Hindlimb muscle (tissue), 1 donor: ENCODE results near the gene SLC22A23. TPM values are rescaled to one million over a fixed set of nuclear protein-coding genes. Genes with fewer than 3 reads are reported as not detected.

Experiments used
- DNase-seq: peaks from one replicate; pipeline ENCODE4 v3.0.0-alpha.2; 2013
- polyA plus RNA-seq: library from polyadenylated mRNA; unstranded; fragments of 120-200 nt; gene quantifications from one replicate; pipeline ENCODE4 v1.2.1, GENCODE V29; 2013; ENCODE audit not compliant: insufficient read length

Gene SLC22A23
- polyA plus RNA-seq, 1 donor: 3.5 TPM

DNA sequence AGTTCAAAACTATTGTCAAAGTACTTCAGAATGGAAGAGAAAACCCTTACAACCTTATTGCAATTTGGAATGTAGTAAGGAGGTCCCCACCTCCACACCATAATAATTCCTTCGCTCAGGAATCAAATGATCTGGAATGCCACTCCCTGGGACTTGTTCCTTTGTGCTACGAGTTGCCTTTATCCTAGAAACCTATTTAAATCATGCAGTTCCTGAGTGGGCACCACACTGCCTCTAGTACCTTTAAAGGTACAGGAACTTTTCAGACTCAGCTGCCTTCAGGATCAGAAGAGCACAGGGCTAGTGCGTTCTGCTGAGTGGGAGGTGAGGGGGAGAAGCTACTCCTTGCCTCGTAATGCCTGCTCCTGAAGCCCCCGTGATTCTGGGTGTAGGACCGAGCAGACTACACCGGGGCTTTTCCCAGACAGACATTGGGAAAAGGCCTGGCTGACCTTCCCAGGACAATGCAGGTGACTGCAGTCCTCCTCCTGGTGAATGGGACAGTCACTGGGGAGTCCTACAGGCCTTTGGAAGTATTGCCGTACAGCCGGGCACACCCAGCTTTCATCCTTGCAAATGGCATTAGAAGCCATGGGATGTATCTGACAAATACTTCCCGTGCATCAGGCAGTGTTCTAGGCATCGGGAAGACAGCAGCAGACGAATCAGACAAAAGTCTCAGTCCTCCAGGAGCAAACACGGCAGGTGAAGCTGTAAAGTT, 217.6 kb downstream of the SLC22A23 start:
- DNase-seq: no peak

DNA sequence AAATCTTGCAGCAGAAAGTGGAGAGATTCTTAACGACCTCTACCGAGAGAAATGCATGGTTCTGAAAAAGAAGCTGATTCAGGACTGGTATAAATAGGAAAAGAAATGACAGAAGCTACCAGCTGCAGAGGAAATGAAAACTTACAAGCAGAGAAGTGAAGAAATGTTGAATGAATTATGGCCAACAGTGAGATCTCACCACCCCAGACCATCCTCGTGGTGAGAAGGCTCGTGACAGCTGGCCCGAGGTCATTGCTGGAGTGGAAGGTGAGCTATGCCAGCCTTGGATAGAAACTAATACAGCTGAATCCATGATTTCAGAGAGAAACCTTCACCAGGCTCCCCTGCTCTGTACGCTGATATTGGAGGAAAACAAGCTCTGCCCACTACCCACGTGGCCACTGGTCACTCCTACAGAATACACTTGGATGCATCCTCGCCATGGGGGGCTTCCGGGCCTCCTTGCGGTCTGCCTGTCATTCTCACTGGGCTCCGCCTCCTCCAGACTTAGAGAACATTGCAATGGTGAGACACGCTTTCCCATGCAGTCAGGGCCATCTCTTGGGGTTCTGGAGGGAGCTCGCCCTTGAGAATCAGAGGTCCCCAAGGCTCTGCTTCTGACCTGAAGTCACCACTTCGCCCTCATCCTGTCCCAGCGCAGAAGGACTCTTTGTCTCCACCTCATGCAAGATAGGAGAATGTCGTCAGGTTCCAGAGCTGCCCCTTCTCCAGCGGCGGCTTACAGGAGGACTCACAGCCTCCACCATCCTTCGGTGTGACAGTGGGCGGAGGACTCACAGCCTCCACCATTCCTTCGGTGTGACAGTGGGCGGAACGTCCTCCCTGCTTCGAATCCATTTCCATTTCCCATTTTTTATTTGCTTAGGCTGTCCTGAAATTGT, 218.8 kb downstream of the SLC22A23 start:
- DNase-seq: no peak

DNA sequence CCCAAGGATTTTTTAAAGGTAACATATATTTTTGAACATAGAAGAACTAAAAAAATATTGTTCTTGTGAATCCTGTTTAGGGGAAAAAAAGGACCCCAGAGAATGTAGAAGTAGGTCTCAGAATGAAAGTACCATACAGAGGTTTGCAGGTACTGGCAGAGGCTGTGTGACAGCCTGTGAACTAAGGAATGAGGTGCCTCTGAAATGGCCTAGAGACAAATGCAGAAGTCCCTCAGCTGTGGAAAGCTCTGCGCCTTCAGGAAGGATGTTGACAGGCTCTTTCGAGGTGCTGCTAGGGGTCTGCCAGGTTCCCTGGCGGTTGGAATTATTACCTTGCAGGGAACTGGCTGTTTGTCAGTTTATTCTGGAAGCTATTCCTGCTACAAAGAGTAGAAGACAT, 220.8 kb downstream of the SLC22A23 start:
- DNase-seq: no peak

DNA sequence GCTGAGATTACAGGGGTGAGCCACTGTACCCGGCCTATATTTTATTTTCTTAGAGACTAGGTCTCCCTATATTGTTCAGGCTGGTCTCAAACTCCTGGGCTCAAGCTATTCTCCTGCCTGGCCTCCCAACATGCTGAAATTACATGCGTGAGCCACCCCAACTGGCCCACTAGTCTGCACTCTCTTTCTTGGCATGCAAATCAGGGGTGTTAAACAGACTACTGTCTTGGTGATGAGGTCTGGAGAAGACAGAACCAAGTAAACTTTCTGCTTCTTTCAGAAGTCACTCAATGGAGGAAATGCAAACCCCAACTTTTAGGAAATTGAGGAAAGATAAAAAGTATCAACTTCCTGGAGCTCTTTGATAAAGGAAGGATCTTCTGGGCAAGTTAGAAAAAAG, 221.4 kb downstream of the SLC22A23 start:
- DNase-seq: no peak

DNA sequence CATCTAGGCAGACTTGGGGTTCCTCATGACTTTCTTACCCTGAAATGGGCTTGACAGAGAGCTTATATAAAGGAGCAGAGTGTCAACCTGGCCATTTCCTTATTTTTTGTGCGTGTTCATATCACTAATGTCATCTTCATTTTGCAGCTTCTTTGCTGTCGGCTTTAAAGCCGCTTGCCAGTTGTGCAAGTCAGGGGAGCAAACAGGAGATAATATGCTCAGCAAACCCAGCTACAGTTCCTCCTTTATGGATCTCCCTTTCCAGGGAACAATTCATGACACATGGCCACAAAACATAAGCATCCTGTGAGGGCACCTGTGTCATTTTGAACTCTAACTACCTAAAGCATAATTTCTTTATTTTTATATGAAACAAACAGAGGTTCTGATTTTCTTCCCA, 222.9 kb downstream of the SLC22A23 start:
- no peak for DNase-seq

DNA sequence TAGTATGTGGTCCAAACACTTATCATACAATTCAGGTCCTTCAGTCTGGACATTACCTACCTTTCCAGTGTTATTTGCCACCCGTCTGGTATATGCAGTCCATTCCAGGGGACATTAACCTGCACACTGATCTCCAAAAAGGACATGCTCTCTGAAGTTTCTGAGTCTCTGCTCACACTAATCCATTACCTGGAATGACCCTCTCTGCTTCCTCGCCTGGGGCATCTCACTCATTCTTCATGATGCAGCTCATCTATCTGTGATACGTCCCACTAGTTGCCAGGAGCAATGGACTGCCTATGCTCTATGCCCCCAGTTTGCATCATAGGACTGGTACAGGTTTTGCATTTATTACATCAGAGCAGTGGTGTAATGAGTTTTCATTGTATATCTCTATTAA, 223.5 kb downstream of the SLC22A23 start:
- no peak for DNase-seq

DNA sequence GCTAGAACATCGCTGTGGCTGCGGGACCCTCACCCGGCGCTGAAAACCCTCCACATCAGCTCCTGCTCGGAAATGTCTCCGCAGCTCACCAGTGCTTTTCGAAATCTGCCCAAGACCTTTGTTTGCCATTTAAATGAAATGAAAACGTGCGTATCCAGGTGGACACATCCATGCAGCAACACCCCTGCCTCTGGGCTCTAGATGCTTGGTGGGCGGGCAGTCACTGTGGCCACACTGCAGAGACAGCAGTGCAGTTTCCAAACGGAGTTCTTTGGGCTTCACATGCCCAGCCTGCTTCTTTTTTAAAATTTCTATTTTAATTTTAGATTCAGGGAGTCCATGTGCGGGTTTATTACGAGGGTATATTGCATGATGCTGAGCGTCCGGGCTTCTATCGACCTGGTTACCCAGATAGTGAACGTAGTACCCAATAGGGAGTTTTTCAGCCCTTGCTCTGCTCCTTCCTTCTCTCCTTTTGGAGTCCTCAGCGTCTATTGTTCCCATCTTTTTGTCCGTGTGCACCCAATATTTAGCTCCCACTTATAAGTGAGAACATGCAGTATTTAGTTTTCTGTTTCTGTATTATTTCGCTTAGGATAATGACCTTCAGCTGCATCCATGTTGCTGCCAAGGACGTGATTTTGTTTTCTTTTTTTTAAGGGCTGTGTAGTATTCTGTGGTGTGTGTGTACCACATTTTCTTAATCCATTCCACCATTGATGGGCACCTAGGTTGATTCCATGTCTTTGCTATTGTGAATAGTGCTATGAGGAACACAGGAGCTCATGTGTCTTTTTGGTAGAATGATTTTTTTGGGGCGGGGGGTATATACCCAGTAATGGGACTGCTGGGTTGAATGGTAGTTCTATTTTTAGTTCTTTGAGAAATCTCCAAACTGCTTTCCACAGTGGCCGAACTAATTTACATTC, 224.6 kb downstream of the SLC22A23 start:
- DNase-seq: no peak

DNA sequence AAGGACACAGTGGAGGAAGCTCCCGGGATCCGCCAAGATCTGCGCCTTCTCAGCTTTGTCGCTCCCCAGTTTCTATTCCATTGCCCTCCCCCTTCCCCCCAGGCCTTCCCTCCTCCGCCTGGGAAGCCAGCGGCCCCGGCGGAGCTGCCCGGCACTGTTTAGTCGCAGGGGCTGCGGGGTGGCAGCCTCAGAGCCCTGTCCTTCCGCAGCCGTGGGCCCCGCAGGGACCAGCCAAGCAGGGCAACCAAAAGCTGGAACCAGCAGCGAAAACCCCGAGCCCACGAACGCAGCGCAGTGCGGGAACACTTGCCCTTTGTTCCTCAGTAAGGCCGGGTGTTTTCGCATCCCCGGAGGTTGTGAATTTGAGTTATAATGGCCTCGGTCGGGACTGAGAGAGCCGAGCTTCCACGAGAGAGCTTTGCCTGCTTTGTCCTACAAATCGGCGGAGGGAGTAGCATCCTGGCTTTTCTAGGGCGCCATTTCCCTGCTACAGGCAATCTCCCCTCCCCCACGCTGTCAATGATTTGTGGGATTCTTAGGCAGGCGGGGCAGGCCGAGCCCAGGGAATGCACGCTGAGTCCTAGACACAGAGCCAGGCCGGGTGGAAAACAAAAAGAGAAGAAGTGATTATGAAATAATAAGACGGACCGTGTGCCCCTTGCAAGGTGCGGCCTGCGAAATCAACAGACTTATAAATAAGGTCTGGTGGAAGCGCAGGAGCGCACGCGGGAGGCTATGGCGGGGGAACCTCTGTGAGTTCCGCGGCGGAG, 225.4 kb downstream of the SLC22A23 start:
- peak; percentile 78 for DNase-seq

DNA sequence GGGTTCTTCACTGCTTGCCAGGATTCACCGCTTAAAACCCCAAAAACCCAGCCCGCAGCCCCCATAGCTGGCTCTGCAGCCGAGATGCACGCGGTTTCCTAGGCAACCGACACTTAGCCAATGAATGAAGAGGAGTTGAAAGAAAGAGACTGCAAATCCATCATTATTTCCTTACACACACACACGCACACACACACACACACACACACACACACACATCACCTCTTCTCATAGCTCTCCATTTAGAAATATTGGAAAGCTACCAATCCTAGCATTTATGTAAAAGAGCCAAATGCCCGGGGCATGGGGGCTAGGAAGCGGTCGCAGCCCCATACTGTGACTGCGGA, 226.0 kb downstream of the SLC22A23 start:
- DNase-seq: no peak

DNA sequence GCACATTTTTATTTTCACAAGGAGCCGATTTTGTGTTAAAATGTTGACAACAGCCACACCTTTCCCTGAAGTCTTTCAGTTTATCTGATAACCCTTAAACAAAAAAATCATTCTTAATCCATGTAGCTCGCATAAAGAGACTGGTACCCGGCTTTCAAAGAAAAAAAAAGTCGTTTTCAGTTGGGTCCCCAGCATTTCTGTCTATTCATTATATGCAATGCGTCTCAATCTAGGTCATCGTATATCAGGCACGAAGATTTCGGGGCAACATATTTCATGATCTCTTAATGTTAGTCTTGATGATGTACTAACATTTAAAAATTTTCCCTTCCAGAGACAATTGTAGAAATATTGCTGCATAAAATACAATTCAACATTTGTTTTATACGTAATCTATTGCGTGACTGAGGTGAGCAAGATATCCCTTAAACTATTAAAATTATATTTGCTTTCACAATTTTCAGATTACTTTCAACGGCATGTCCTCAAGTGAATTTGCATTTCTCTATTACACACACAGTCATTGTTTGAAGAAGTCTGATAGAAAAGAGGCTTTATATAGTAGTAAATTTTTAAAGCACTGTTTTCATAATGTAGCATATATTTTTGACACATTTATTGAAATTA, 226.5 kb downstream of the SLC22A23 start:
- no peak for DNase-seq

DNA sequence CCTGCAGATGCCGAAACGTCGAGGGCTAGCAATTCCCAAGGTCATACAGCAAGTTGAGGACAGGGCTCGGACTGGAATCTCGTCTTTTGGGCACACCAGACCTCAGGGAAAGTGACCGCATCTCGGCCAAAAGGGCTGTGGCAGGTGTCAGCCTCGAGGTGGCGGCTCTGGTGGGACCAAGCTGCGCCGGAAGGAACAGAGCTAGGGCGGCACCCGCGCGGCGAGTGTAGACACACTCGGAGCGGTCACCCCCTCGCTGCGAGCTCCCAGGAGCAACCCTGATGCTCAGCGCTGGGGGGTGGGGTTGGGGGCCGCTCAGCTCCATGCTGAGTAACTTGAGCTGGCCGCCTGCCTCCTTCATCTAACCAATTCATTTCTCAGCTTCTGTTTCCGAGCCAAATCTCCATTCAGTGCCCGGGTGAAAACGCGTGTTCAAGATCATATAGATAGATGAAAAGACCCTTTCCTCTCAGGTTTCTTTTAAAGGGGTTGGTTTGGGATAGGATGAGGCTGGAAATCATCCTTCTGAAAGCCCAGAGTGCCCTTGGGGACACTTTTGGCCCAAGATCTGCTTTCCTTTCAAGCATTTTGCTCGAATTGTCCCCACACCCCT, 227.2 kb downstream of the SLC22A23 start:
- no peak for DNase-seq

DNA sequence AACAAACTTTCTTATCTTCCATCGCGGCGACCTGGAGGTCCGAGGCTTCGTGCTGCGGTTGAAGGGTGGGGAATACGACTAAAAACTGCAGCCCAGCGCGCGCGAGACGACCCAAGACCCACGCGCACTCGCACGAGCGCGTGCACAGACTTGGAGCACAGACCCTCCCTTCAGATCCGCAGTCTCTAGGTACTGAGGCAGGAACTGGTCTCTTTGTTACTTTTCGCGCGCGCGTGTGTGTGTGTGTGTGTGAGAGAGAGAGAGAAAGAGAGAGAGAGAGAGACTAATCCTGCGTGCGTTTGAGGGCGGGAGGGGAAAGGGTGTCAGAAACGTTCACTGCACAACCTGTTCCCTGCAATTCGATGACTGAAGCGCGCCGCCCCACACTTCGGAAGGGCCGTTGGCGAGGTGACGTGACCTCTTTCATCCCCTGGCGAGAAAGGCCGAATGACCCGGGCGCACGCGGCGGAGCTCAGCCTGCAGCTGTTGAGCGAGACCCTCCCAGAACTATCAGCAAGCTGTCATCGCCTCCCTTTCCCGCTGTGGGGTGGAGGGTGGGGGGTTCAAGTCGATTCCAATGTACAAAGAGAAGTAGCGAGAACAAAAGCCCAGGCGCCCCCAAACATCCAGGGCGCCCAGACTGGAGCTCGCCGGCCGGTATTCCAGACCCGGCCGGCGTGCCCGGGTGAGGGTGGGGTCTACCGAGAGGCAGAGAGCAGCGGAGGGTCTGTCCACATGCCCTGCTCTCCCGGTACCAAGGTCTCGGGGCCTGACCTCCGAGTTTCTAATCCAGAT, 227.9 kb downstream of the SLC22A23 start:
- no peak for DNase-seq

DNA sequence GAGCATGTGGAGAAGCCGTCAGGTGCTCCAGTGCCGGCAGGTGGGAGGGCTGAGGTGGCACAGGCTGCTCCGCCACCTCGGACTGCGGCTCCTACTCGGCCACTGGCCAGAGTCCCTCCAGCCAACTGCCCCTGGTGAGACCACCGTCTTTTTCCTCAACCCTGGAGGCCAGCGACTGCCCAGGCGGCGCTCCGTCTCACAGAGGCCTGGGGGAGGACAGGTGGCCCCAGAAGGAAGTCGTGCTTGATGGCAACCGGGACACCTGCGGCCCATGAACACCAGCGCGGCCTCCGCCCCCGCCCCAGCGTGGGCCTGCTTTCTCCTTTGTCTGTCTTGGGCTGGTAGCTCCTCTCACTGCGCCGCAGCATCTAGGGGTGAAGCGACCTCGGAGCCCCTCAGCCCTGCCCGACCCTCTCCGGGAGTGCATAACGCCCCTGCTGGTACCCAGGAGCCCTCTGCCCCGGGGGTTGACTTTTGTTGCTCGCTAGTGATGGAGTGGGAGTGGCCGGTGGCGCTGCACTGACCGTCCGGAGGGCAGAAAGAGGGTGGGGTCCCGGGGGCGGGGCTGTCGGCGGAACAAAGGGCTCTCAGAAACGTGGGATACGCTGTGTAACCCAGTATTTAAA, 228.7 kb downstream of the SLC22A23 start:
- no peak for DNase-seq

DNA sequence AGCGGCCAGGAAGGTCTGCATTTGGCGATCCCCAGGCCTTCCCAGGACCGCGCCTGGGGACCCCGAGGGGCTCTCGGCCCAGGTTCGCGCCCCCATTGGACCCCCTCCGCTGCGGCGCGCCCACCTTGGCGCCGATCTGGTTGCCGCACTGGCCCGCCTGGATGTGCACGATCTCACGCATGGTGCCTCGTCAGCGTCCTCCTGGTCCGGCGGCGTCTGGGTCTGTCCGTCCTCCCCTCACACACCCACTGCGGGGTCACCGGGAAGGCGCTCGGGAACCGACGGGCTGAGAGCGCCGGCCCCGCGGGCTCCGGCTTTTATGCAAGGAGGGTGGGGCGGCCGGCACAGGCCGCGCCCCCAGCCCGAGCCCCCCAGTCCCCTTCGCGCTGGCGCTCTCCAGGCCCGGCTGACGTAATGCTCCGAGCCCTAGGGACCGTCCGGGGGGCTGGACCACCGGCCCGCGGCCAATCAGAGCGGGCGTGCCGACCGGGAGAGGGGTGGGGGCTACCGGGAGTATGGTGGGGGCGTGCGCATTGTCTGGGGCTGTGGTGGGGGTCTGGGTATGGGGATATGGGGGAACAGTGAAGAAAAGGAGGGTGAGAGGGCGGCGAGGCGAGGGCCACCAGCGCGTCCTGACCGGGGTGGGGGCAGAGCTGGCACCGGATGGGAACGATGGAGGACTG, 229.3 kb downstream of the SLC22A23 start, which contains the start of gene TUBB2B:
TUBB2B (minus strand) TSS at position 291 of the 683 bp plus-strand sequence; CDS start at position 181, 110 bp downstream.
- peak; percentile 84 for DNase-seq

DNA sequence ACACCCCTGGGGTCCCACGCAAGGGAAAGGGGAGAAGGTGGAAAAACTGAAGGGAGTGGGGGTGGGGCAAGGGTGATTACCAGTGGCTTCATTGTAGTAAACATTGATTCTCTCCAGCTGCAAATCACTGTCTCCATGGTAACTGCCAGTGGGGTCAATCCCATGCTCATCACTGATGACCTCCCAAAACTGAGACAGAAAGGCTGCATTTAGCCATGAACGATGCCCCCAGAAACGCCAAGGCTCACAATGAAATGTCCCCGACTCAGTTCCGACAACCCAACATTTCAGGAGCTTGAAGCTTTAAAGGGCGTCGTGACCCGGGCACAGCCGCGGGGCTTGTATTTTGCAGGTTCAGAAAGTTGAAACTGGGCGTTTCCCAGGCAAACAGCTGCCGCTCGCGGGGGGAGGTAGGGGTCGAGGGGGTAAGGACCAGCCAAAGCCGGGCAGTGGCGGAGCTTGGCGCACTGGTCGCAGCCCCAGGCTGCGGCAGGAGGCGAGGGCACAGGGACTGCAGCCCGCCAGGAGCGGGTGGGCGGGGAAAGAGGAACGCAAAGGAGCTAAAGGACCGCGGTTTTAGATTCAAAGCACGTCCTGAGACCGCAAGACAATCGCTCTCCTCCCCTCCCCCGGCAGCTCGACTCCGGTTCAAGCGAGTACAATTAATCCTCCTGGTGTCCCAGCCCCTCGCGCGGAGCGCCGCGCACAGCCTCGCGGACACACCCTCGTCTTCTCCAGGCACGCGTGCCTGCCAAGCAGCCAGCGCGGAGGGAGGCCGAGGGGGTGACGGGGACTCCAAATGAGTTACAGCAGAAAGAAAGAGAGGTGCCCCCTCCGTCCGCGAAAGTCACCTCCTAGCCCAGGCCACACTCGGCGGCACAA, 230.1 kb downstream of the SLC22A23 start:
- DNase-seq: peak; percentile 58

DNA sequence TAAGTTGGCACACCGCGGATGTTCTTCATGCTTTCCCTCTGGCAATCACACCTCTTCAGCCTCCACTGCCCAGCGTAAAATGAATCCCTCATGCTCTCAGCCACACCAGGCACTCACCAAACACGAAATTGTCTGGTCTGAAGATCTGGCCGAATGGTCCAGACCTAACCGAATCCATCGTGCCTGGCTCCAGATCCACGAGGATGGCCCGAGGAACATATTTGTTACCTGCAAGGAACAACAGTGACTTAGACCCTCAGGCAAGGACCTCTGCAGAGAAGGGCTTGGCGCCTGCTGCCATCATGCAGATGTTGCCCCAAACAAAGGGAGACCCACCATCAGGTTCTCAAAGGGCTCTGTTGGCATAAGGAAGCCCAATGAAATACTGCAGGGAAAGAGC, 230.8 kb downstream of the SLC22A23 start:
- no peak for DNase-seq

DNA sequence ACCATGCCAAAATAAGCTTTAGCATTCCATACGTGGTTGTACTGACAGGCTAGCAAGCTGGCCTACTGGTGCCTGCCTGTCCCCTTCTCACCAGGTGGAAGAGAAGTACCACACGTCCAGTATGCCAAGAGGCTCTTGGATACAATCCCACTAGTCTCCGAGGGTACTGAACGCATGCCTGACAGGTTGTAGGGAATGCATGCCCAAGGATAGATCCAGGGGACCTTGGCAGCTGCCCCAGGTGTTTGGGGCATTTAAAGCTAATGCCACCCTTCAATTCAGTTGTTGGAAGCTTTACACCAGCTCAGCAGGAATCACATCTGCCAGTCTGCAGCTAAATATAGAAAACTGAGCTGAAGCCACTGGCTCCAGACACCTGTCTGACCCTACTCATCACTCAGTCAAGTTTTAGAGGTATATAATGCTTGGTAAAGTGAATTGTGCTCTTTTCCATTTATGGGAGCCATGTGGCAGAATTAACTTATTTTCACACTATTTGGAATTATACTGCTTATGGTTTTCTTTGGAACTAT, 234.3 kb downstream of the SLC22A23 start:
- no peak for DNase-seq

DNA sequence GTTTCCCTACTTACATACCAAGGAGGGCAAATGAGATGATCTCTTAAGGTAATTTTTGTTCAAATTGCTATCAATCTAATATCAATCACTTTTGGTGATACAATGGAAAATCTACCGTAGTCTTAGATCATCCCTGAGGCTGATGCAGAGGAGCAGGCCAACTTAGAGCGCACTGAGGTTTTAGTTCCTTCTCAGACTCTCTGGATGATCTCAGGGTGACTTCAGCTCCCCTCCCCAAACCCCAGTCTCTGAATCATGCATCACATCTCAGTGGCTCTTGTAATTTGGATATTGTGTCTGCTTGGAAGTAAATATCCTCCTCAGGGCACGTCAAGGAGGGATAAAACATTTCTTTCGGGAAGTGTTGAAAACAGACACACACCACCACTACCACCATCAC, 235.3 kb downstream of the SLC22A23 start:
- DNase-seq: no peak
